COR-L47 (cell line): ENCODE results near the gene PPM1F.

Source experiments
- DNase-seq: peaks from one replicate; lab custom pipeline; 2025; lab: John Stamatoyannopoulos, UW

The PPM1F gene

DNA sequence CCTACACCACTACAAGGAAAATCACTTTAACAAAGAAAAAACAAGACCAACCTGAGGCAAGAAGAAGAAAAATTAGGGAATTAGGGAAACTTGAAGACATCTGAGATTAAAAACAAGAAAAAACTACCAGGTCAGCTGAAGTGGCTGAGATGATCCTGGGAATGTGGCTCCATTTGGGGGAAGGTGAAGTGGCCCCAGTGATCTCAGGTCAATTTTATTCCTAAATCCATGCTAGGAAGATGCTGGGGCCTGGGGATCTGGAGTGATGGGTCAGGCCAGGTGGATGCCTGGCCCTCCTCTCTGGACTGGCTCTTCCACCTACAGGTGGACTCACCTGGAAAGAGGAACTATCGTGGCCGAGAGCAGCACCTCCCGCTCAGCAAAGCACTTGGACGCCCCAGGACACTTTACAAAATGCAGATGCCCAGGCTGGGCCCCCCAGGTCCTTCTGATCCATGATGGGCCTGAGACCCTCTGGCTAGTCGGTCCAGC, 23.3 kb upstream of the PPM1F start:
- no peak for DNase-seq

DNA sequence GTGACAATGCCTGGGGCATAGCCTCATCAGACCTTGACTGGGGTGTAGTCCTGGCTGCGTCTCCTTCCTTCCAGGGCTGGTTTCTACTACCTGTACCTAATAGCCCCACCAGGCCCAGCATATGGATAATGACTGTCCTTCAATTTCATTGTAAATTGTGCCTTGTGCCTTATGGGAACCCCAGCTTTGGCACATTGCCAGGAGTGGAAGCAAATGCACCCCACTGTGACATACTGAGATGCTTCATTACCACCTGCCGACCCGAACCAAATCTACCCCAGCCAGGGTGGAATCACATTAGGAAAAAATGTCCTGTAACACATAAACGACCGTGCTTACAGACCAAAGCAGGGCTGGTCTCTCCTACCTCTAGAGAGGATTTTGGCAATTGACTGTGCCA, 22.6 kb upstream of the PPM1F start:
- DNase-seq: peak; percentile 52

DNA sequence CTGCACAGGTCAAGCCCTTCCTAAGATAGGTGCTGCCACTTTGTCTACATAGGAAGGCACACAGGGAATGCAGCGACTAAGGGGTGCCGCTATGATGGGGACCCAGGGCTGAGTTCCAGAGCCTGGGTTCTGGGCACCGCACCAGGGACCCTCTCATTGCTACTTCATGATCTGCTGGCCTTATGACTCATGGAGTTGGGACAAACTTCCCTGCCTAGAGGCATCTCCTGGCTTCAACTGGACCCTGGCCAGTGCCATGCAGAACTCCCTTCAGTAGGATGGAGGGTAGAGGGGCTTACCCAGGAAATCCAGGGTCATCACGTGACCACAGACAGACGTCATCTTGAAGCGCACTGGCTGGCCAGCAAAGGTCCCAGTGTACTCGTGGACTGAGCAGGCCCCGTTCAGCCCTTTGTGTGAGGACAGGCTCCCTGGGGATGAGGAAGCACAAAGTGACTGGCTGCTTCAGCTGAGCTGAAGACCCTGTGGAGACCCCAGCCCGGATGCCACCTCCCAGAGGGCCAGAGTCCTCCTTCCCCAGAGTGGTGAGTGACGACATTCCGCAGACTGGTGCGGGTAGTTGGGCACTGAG, 21.5 kb upstream of the PPM1F start:
- no peak for DNase-seq

DNA sequence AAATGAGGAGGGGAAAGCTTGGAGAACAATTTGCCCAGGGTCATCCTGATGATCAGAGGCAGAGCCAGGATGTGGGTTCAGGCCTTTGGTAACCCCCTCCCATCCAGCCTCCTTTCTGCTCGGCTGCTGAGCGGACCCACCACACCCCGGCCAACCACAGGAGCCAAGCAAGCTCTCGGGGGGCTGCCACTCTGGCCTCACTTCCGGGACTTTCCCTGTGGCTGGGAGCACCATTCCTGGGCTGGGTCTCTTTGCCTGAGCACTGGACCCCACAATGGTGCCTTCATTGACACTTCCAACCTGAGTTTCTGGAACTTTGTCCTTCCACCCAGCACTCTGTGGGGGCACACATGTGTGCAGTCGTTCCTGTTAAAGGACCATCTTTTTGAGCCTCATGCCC, 20.2 kb upstream of the PPM1F start:
- DNase-seq: no peak

DNA sequence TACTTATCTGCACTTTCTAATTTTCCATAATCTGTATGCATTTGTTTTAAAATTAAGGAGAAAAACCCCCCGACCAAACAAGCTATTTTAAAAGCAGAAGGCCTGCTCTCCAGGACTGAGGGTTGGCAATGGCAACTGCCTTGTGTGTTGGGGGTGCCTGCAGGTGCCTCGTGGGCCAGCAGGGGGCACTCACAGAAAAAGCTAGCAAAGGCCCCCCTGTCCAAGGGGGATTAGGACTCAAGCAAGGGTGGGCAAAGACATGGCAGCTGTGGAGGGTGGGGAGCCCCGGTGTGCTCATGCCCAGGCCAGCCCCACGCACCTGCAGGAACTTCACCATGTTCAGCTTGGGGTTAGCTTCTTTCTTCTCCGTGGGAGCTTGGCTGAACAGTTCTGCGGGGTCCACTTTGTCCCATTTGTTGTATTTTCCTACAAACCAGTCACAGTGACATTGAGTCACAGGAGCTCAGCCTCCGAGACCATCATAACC, 19.7 kb upstream of the PPM1F start:
- no peak for DNase-seq

DNA sequence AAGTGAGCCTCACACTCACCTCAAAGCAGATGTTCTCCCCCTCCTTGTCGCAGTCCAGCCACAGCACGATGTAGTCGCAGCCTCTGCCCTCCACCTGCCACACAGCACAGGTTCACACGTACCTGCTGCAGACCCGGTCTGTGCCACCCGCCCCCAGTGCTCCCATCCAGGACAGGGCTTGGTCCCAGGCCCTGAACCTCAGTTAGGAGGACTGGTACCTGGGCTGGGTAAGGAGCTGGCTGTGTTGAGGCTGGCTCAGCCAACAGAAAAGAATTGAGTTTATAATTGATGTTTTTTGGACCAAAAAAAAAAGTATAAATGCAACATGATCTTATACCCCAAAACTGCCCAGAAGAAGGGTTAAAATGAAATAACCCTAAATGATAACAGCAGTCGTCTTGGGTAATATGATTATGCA, 19.2 kb upstream of the PPM1F start:
- no peak for DNase-seq

DNA sequence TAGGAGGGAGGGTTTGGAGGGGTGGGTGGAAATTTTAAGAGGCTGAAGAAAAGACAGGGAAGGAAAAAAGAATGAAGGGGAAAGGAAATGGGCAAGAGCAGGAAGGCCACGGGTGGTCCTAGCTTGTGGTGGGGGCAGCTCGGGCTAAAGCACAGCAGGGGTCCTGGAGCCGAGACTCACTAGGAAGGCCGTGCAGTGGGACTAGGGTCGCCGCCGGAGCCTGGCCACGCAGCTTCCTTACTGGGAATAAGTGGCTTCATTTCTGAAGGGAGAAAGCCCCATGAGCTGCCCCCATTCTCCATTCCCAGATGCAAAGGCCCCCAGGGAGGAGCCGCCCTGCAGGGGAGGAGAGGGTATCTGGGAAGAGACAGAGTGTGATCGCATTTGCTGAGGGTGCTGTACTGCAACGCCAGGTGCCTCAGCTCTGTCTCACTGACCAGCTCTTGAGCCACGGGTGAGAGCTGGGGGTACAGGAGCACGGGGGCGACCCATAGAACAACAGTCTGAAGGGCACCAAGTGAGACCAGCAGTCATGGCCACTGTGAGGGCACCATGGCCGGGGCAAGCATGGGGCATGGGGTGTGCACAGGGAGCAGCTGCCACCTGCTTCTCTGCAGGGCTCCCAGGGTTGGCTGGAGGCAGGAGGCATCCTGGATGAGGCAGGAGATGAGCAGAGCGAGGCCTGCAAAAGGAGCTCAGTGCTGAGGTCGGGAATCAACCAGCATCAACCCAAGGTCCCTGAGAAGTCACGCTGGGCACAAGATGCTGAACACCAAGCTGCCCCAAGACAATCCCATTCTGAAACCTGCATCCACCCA, 18.4 kb upstream of the PPM1F start:
- no peak for DNase-seq

DNA sequence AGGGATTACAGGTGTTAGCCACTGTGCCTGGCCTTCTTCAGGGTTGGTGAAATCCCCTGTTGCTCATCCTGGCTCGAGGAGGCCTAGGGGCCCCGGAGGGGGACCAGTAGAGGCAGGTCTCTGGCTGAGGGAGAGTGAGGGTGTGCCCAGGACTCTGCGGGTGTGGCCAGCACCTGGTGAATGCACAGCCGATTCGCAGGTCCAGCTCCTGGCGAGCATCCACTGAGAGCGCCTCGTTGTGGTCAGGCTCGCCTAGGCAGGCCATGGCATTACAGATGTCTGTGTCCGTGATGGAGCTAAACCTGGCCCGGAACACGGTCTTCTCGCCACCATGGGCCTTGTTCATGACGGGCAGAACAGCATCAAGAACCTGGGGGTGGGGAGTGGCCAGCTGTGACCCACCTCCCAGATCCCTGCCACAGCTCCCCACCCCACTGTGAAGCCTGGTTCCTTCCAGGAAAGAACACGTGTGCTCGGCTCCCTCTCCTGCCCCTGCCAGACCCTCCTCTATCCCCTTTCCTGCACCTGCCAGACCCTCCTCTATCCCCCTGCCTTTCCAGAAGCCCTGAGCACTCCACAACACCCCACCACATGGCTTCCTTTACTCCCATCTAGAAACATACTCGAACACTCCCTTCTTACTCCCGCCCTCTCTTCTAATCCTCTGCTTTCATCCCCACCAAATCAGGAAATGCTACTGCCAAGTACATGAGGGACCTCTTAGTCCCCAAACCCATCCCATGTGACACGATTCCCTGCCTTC, 17.6 kb upstream of the PPM1F start:
- no peak for DNase-seq

DNA sequence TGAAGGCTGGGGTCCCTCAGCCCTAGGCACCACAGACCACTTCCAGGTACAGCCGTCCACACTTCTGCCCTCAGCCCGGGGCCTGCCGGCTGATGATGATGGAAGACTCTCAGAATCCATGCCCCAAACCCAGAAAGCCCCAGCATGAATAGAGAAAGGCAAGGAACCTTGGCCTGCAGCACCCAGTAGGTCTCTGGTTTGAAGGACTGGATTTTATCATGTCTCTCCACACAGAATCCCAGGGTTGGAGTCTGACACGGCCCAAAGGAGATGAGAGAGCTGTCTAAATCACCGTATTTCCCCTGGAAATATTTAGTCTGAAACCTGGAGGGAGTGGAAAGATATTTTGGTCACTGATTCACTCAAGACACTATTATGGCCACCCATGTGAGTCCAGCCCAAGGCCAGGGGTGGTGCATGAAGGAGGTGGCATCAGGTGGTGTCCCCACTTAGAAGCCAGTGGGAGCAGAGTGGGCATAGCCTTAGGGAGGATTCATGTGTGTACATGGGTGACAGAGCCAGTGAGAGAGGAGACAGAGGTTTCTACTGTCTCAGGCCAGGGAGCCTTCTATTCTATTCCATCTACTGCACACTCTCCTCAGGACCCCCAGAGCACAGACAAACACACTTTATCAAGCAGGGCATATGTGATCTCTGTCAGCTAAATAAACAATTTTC, 15.9 kb upstream of the PPM1F start:
- DNase-seq: no peak

DNA sequence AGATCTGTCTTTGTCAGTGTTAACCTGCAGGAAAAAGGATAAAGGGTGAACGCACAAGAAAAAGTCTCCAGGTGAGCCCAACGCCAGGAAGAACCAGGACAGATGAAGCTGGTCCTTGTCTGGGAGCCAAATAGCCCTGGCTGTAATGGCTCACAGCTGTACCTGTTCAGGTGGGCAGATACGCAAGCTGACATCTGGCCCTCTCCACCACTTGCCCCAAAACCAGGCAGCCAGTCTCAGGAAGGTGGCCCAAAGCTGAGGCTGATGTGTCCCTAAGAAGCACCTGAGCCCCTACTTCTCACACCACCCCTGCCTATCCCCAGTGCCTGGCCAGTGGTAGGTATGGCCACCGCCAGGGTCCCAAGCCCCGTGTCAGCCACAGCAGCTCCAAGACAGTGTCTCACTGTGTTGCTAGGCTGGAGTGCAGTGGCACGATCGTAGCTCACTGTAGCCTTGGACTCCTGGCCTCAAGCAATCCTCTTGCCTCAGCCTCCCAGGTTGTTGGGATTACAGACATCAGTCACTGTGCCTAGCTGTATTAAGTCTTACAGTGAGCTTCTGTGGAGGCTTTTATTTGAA, 15.1 kb upstream of the PPM1F start:
- no peak for DNase-seq

DNA sequence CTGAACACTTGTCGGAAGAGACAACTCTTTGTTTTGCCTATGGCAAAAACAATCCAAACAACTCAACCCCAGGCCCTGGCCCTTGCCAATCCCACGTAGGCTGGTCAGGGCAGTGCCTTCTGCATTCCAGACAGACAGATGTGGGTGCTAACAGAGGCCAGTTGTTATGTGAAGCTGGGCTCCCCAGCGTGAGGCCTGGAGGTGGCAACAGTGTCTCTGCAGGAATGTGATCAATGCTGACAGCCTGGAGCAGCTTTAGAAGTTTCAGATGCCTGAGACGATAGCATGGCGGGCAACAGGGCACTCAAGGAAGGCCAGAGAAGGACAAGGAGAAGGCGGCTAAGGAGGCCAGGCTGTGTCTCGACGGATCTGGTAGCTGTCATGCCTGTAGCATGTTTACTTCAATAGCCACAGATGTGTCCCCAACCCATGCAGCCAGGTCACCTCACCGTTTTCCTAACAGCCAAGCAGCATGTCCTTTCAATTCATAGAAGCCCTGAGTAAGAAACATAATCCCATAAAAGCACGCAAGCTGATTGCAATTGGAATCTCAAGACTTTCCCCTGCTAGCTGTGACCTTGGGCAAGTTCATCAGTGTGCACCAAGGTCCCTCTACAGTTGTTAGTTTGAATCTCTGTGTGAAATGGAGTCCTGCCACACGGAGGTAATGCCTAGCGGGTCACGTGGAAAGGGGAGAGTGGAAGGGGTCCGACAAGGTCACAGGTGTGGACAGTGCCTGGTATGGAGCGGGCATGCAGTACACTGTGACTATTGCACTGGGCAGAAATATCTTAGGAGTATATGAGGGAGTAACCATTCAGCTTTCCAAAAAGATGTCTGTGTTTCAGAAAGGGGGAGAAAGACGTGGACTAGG, 14.2 kb upstream of the PPM1F start:
- DNase-seq: no peak

DNA sequence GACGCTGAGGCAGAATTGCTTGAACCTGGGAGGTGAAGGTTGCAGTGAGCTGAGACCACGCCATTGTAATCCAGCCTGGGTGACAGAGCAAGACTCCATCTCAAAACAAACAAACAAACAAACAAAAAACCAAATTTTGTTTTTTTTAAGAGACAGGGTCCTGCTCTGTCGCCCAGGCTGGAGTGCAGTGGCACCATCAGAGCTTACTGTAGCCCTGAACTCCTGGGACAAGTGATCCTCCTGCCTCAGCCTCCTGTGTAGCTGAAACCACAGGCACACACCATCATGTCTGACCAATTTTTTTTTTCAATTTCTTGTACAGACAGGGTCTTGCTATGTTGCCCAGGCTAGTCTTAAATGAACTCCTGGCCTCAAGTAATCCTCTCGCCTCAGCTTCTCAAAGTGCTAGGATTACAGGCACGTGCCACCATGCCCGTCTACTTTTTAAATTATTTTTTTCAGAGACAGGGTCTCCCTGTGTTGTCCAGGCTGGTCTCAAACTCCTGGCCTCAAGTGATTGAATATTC, 13.2 kb upstream of the PPM1F start:
- no peak for DNase-seq

DNA sequence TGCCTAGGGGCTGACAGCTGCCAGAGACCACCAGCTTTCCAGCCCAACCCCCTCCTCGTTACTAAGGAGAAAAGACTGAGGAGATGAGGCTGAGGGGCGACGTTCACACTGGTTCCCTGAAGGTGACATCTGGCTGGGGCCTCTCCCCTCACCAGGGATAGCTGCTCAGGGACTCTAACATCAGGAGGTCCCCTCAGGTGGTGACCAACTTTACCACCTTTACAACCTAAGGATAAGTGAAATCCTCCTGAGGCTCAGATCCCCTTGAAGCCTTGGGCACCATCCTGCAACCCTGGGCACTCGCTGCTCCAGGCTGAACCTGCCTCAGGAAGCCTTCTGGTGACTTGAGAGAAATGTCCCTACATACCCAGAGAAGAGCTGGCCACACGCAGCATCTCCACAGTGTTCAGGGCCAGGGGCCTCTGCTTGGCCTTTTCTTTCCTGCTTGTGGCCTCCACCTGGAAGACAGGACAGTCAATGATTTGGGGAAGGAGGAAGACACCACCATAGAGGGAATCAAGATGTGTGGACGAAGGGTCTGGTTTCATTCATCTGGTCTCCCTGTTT, 12.4 kb upstream of the PPM1F start:
- no peak for DNase-seq

DNA sequence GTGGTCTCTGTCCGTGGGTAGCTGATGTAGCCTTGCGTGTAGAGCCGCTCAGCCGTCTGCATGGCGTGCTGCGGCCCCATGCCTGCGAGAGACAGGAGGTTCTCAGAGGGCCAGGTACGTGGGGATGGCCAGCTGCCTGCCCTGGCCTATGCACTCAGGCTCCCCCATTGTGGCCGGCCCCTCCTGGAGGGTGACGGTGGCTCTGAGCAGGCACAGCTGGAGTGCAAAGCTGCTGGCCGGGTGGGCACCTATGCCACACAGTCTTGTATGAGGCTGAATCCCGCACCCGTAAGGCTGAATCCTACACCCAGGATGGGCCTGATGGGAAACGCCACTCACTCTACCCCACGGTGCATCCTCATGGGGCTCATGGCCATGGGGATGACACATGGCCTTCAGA, 11.6 kb upstream of the PPM1F start:
- DNase-seq: no peak

DNA sequence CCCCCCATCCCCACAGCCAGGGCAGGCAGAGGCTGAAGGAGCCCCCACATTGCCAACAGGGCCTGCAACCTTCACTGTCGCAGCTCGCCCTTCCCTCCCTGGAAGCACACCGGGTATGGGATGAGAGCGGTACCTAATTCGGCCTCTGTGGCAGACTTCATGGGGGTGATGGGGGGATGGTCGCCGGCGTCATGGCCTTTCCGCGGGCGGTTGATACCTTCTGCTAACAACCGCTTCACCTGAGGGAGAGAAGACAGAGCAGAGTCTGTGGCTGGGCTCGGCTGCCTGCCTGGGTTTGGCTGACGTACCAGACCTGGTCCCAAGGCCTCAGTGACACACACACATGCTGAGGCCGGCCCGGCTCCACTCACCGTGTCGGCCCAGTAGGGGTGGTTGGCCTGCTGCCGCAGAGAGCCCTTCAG, 11.2 kb upstream of the PPM1F start:
- DNase-seq: no peak

DNA sequence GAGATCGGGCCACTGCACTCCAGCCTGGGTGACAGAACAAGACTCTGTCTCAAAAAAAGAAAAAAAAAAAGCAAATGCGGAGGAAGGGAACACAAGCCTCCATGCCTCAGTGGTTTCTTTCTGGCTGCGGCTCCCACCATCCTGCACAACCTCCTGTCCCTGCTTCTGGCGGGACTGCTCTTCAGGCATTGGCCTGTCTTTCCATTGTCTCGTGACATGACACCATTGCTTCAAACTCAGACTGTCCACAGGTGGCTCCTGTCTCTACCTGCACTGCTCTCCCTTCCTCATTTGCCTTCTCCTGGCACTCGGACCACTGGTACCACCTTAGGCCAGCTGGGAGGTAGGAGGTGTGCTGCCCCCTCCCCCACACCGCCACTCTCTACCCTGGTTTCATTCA, 10.6 kb upstream of the PPM1F start:
- no peak for DNase-seq

DNA sequence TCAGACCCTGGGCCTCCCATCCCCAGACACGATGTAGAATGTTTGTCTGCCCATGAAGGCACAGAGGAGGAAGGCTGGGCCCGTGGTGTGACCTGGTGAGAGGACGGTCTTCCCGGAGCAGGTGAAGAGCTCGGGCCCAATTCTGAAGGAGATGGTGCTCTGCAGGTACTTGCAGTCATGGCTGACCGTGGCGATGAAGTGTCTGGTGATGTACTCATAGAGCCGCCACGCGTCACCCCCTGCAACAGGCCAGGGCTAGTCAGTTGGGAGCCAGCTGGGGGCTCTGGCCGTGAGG, 10.0 kb upstream of the PPM1F start:
- no peak for DNase-seq

DNA sequence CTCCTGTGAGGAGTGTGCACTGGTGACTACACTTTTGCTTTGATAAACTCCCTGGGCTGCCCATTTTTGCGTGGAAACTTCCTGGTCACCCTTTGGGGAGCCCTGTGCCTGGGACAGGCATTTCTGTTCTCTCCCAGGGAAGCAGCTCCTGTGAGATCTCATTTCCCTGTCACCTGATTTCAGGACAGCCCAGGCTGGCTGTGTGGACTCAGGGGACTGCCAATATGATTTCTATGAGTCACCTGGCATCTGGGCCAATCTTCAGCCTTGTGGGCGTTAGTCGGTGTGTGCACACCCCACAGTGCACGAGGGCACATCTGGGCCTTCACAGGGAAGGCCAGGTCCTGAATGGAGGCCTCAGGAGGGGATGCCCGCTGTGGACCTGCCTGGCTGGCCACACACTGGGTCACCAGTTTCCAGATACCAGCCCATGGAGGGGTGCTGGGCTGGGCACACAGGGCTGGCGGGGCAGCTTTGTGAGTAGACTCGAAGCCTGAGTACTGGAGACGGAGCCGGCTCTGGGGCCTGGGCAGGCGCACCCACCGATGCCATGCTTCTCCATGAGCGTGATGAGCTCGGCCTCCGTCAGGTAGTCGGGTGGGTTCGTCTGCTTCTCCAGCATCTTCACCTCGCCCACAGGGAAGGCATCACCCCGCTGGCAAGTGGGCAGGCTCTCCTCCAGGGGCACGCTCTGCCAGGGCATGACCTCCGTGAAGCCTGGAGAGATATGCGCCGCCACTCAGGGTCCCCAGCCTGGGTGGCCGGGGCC, 9.4 kb upstream of the PPM1F start:
- DNase-seq: no peak

DNA sequence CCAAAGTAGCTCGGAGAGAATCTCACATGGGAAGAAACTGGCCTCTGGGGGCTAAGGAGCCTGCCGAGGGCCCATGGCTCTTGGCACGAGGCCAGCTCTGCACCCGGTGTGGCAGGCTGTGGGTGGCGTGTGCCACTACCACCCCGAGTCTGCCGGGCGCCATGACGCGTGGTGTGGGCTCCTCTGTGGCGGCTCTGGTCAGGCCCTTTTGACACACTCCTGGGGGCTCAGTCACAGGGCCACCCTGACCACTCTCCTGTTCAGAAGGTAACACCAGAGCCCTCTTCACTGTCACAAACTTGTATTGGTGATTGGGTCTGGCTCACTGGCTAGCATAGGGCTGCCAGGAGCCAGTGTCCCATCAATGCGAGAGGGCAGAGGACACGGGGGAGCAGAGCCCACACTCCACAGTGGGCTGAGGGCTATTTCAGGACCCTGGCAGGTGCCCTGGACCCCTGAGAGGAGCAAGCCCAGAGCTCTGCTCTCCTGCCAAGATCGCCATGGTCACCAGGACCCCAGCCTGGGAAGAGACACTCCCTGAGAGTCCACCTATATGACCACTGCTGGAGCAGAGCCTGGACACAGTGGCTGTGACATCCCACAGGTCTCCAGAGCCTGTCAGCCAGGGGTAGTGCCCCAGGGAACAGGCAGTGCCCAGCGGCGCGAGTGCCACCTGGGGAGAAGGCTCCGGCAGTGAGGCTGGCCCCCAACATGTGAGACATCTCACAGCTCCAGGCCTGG, 8.6 kb upstream of the PPM1F start:
- no peak for DNase-seq
